Gastrocnemius medialis (tissue), 4 donors: ENCODE results near the gene GPATCH1.

Experiments used
- CTCF ChIP-seq, 5 experiments: fragments of 450-650 bp in 3 of 5; fragments of 200-600 bp in 2 of 5; sonication (generic) in 2 of 5; IDR thresholded peaks in 4 of 5; conservative IDR thresholded peaks in 1 of 5; 1 replicate in 4 of 5; 2 replicates in 1 of 5; pipeline ENCODE4 v1.5.1; 2016 to 2019; ENCODE audit warnings: antibody characterized with exemption in 5 of 5, mild to moderate bottlenecking in 3 of 5, moderate library complexity in 3 of 5
- POLR2A ChIP-seq, 2 donors: fragments of 450-650 bp; IDR thresholded peaks; one replicate each; pipeline ENCODE4 v1.6.1; 2017; ENCODE audit warnings: antibody characterized with exemption in 2 of 2, mild to moderate bottlenecking in 2 of 2, moderate library complexity in 2 of 2

DNA sequence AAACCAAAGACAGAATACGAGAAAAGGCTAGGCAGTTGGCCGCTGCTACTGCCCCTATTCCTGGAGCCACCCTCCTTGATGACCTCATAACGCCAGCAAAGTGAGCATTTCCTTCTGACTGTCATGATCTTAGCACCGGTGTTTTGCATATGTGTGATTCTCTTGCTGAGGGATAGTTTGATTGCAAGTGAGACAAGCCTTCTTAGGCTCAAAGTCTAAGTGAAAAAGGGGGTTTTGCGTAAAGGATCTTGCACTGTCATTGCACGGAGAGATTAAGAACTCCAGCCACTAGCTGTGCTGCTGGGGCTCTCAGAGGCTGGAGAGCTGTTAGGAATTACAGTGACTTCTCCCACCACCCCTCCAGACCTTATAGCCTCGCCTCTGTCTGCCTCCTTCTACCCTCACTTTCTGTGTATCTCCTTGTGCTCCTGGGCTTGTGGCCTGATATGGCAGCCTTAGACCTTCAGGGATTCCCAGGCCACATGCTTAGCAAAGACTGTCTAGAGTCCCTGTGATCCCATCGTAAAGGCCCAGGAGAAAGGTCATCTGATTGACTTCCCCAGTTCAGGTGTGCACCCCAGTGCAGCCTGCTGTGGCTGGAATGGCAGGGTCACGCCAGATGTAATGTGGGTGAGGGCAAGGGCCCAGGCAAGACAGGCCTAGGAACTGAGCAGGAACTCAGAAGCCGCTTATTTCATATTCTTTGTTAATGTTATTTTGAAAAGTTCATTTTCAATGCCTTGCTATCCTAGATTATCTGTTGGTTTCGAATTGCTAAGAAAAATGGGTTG lies 12.6 kb downstream of the GPATCH1 start:
- TF ChIP-seq CTCF (IDR thresholded peaks at IDR 0.05 in 4 of 5, conservative IDR thresholded peaks at IDR 0.05 in 1 of 5) (no peak), POLR2A (IDR thresholded peaks at IDR 0.05) (no peak)
